ENCODE results near the gene ELP1.

DNA sequence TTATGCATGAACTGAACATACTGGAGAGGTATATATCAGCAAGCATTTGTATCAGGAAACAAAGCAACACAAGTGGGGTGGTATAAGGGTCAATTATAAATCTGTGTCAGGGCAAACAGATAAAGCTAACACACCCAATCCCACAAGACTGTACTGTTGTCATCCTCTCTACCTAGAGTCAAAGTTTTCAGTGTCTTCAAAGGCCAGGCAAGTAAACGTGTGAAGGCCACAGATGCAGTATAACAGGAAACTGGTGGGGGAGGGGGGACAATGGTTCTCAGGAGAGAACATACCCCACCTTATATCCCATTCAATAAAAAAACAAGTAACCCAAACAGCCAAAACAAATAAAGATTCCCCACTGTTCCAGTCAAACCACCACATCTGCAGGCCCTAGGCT is 22.1 kb downstream of the ELP1 start:
- TF ChIP-seq, protein P1, sequence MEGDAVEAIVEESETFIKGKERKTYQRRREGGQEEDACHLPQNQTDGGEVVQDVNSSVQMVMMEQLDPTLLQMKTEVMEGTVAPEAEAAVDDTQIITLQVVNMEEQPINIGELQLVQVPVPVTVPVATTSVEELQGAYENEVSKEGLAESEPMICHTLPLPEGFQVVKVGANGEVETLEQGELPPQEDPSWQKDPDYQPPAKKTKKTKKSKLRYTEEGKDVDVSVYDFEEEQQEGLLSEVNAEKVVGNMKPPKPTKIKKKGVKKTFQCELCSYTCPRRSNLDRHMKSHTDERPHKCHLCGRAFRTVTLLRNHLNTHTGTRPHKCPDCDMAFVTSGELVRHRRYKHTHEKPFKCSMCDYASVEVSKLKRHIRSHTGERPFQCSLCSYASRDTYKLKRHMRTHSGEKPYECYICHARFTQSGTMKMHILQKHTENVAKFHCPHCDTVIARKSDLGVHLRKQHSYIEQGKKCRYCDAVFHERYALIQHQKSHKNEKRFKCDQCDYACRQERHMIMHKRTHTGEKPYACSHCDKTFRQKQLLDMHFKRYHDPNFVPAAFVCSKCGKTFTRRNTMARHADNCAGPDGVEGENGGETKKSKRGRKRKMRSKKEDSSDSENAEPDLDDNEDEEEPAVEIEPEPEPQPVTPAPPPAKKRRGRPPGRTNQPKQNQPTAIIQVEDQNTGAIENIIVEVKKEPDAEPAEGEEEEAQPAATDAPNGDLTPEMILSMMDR (IDR thresholded peaks at IDR 0.05) = no peak
- TF ChIP-seq EP300 (IDR thresholded peaks at IDR 0.05) (no peak), POLR2A (IDR thresholded peaks at IDR 0.05) (no peak)
